H1 (cell line): ENCODE measurements around the gene ISL2.

Experiments
- CEBPB ChIP-seq: IDR thresholded peaks from 2 replicates; pipeline ENCODE4 v1.6.1; 2012; ENCODE audit warnings: low read depth, low read length
- CTCF ChIP-seq, 3 experiments: IDR thresholded peaks; 1 replicate in 2 of 3; 2 replicates in 1 of 3; pipeline versions ENCODE4 v1.5.1 to v1.6.1; 2011; ENCODE audit warnings: low read length in 3 of 3, mild to moderate bottlenecking in 3 of 3, inconsistent platforms in 2 of 3, low read depth in 1 of 3, moderate library complexity in 1 of 3; ENCODE audit not compliant: insufficient read depth in 1 of 3; ENCODE audit errors: control extremely low read depth in 1 of 3
- EP300 ChIP-seq, 2 experiments: IDR thresholded peaks; 1 replicate in 1 of 2; 2 replicates in 1 of 2; pipeline ENCODE4 v1.6.1; 2011 to 2012; ENCODE audit warnings: low read depth in 2 of 2, low read length in 2 of 2, mild to moderate bottlenecking in 2 of 2, borderline replicate concordance in 1 of 2, inconsistent platforms in 1 of 2, moderate library complexity in 1 of 2
- EZH2 ChIP-seq: fragments of 200-600 bp; sonication (generic); IDR thresholded peaks from 2 replicates; pipeline ENCODE4 v1.7.1; 2012; ENCODE audit warnings: low read depth, mild to moderate bottlenecking, moderate library complexity, low read length, inconsistent platforms; ENCODE audit not compliant: severe bottlenecking
- HDAC2 ChIP-seq, 2 experiments: fragments of 300-600 bp in 1 of 2; sonication (generic) in 1 of 2; IDR thresholded peaks; 2 replicates each; pipeline ENCODE4 v1.6.1; 2011 to 2012; ENCODE audit warnings: low read depth in 2 of 2, low read length in 2 of 2, mild to moderate bottlenecking in 2 of 2, moderate library complexity in 2 of 2, borderline replicate concordance in 1 of 2, inconsistent platforms in 1 of 2
- MAFK ChIP-seq: IDR thresholded peaks from 2 replicates; pipeline ENCODE4 v1.6.1; 2012; ENCODE audit warnings: low read depth, mild to moderate bottlenecking, improper control_type of control experiment, low read length
- POLR2A ChIP-seq, 2 experiments: IDR thresholded peaks; 1 replicate in 1 of 2; 2 replicates in 1 of 2; pipeline ENCODE4 v1.6.1; 2011; ENCODE audit warnings: low read depth in 2 of 2, low read length in 2 of 2, mild to moderate bottlenecking in 2 of 2; ENCODE audit errors: control extremely low read depth in 1 of 2
- SIN3A ChIP-seq, 2 experiments: IDR thresholded peaks in 1 of 2; conservative IDR thresholded peaks in 1 of 2; 2 replicates each; pipeline ENCODE4 v1.6.1; 2011 to 2012; ENCODE audit warnings: low read length in 2 of 2, improper control_type of control experiment in 1 of 2, low read depth in 1 of 2, mild to moderate bottlenecking in 1 of 2
- TAF1 ChIP-seq: IDR thresholded peaks from 2 replicates; pipeline ENCODE4 v1.6.1; 2011; ENCODE audit warnings: mild to moderate bottlenecking, low read depth, low read length
- TF ChIP-seq, protein P1 (sequence below): IDR thresholded peaks from 2 replicates; pipeline ENCODE4 v1.6.1; 2012; ENCODE audit warnings: inconsistent platforms

GRCh38 chr15:76337059-76337695, 604 bp downstream of the ISL2 start:
- no peak for TF ChIP-seq TAF1
- no peak for TF ChIP-seq EZH2
- no peak for TF ChIP-seq EP300 (IDR thresholded peaks at IDR 0.05; ENCODE audit: borderline replicate concordance in 1 of 2, low read depth in 2 of 2, low read length in 2 of 2)
- TF ChIP-seq CTCF (IDR thresholded peaks at IDR 0.05; ENCODE audit: control extremely low read depth in 1 of 3, insufficient read depth in 1 of 3, low read depth in 1 of 3, low read length in 3 of 3) = no peak
- no peak for TF ChIP-seq POLR2A (IDR thresholded peaks at IDR 0.05; ENCODE audit: control extremely low read depth in 1 of 2, low read depth in 2 of 2, low read length in 2 of 2)
- TF ChIP-seq CEBPB = no peak
- no peak for TF ChIP-seq MAFK
- TF ChIP-seq HDAC2 (IDR thresholded peaks at IDR 0.05; ENCODE audit: borderline replicate concordance in 1 of 2, low read depth in 2 of 2, low read length in 2 of 2) = no peak
- TF ChIP-seq SIN3A (conservative IDR thresholded peaks at IDR 0.05 in 1 of 2, IDR thresholded peaks at IDR 0.05 in 1 of 2; ENCODE audit: low read depth in 1 of 2, low read length in 2 of 2) = no peak
- TF ChIP-seq, protein P1, sequence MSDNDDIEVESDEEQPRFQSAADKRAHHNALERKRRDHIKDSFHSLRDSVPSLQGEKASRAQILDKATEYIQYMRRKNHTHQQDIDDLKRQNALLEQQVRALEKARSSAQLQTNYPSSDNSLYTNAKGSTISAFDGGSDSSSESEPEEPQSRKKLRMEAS = no peak
